Panc1 (cell line): ENCODE data around the gene FIGNL2.

ENCODE experiments used
- POLR2AphosphoS5 ChIP-seq: IDR thresholded peaks from 2 replicates; pipeline ENCODE4 v1.6.1; 2012; ENCODE audit warnings: mild to moderate bottlenecking, low read depth, low read length, moderate library complexity
- TCF7L2 ChIP-seq: IDR thresholded peaks from 2 replicates; pipeline ENCODE4 v1.6.1; 2011; ENCODE audit warnings: mild to moderate bottlenecking, low read depth, low read length, inconsistent platforms
- TF ChIP-seq, protein P1 (sequence below): fragments of 450-650 bp; IDR thresholded peaks from 2 replicates; pipeline ENCODE4 v1.5.1; 2017; ENCODE audit warnings: mild to moderate bottlenecking
- TF ChIP-seq, protein P2 (sequence below), 2 experiments: IDR thresholded peaks; 2 replicates each; pipeline ENCODE4 v1.6.1; 2011 to 2012; ENCODE audit warnings: low read depth in 2 of 2, control low read depth in 1 of 2, low read length in 1 of 2, mild to moderate bottlenecking in 1 of 2, moderate library complexity in 1 of 2; ENCODE audit not compliant: insufficient read depth in 1 of 2

DNA sequence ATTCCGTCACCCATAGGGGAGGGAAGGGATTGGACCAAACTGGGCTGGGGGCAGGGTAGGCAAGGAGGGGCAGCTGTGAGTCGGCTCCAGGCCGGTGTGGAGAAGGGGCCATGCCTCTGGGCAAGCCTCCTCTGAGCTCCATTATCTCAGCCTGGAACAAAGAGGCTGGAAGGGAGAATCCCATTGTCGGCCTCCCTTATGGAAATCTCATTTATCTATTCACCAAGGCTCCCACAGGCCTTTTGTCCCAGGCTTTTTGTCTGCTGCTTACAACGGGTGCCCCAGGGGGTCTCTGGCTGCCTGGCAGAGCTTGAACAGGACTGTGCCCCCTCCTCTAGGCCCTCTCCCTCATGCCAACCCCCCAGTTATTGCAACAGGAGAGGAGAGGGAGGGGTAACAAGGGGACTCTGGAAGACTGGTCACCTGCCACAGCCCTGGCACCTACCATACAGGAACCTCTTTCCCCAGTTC is 19.5 kb downstream of the FIGNL2 start:
- TF ChIP-seq, protein P1, sequence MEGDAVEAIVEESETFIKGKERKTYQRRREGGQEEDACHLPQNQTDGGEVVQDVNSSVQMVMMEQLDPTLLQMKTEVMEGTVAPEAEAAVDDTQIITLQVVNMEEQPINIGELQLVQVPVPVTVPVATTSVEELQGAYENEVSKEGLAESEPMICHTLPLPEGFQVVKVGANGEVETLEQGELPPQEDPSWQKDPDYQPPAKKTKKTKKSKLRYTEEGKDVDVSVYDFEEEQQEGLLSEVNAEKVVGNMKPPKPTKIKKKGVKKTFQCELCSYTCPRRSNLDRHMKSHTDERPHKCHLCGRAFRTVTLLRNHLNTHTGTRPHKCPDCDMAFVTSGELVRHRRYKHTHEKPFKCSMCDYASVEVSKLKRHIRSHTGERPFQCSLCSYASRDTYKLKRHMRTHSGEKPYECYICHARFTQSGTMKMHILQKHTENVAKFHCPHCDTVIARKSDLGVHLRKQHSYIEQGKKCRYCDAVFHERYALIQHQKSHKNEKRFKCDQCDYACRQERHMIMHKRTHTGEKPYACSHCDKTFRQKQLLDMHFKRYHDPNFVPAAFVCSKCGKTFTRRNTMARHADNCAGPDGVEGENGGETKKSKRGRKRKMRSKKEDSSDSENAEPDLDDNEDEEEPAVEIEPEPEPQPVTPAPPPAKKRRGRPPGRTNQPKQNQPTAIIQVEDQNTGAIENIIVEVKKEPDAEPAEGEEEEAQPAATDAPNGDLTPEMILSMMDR: no peak
- TF ChIP-seq POLR2AphosphoS5 (no peak), TCF7L2 (no peak)
- TF ChIP-seq, protein P2, sequence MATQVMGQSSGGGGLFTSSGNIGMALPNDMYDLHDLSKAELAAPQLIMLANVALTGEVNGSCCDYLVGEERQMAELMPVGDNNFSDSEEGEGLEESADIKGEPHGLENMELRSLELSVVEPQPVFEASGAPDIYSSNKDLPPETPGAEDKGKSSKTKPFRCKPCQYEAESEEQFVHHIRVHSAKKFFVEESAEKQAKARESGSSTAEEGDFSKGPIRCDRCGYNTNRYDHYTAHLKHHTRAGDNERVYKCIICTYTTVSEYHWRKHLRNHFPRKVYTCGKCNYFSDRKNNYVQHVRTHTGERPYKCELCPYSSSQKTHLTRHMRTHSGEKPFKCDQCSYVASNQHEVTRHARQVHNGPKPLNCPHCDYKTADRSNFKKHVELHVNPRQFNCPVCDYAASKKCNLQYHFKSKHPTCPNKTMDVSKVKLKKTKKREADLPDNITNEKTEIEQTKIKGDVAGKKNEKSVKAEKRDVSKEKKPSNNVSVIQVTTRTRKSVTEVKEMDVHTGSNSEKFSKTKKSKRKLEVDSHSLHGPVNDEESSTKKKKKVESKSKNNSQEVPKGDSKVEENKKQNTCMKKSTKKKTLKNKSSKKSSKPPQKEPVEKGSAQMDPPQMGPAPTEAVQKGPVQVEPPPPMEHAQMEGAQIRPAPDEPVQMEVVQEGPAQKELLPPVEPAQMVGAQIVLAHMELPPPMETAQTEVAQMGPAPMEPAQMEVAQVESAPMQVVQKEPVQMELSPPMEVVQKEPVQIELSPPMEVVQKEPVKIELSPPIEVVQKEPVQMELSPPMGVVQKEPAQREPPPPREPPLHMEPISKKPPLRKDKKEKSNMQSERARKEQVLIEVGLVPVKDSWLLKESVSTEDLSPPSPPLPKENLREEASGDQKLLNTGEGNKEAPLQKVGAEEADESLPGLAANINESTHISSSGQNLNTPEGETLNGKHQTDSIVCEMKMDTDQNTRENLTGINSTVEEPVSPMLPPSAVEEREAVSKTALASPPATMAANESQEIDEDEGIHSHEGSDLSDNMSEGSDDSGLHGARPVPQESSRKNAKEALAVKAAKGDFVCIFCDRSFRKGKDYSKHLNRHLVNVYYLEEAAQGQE (IDR thresholded peaks at IDR 0.05; ENCODE audit: insufficient read depth in 1 of 2, low read depth in 2 of 2, low read length in 1 of 2): no peak
